Pancreas (tissue), 10 donors: ENCODE results near the gene KANTR. TPM values are rescaled to one million over a fixed set of nuclear protein-coding genes. Genes with fewer than 3 reads are reported as not detected.
A peak's percentile ranks its signal among the peaks of the same experiment; 100 is the strongest.

Experiments
- ATAC-seq, 4 donors: fragments of 200-7000 bp; cut with Tn5 transposase; one replicate each; pipeline versions ENCODE4 v1.8.0 to v1.9.1; 2020; ENCODE audit warnings: mild to moderate bottlenecking in 4 of 4, moderate library complexity in 4 of 4
- DNase-seq, 6 donors: peaks; one replicate each; pipeline ENCODE4 v3.0.0-alpha.2; 2020
- FAIRE-seq: peaks from 2 replicates; lab custom pipeline; 2012; peaks lifted over from hg19 to GRCh38; lab: Jason Lieb, UNC
- H3K27ac ChIP-seq, 4 donors: fragments of 200-600 bp; sonication (generic); 1 replicate in 3 of 4; 2 replicates in 1 of 4; pipeline versions ENCODE4 v1.5.0 to v1.8.0; 2020
- H3K27me3 ChIP-seq, 4 donors: fragments of 200-600 bp; one replicate each; pipeline ENCODE4 v1.8.0; 2021
- H3K36me3 ChIP-seq, 3 donors: fragments of 200-600 bp; sonication (generic) in 1 of 3; one replicate each; pipeline versions ENCODE4 v1.5.0 to v1.8.0; 2020 to 2021
- H3K4me1 ChIP-seq, 3 donors: fragments of 200-600 bp; one replicate each; pipeline ENCODE4 v1.8.0; 2021
- H3K4me3 ChIP-seq, 4 donors: fragments of 200-600 bp; sonication (generic) in 2 of 4; one replicate each; pipeline versions ENCODE4 v1.5.0 to v1.8.0; 2020 to 2021
- H3K9me3 ChIP-seq, 4 donors: fragments of 200-600 bp; one replicate each; pipeline ENCODE4 v1.8.0; 2021
- WGBS, 2 donors: extraction: QIAGEN DNeasy Blood & Tissue Kit; methylation state at CpG; one replicate each; pipeline ENCODE4 v1.1.7; 2013; 5-methylcytosine and 5-hydroxymethylcytosine counted together
- intact Hi-C, 3 donors: fragments of 100-400 bp; cut with DNase I; formaldehyde crosslinking; loops; one replicate each; pipeline versions ENCODE4 v1.11.1 to v1.14.2; 2022
- polyA plus RNA-seq, 2 donors: library from polyadenylated mRNA; stranded (reverse); fragments of 200-250 nt; gene quantifications; one replicate each; pipeline ENCODE4 v1.2.3, GENCODE V29; 2013
- total RNA-seq, 6 donors: library from RNA; stranded (reverse); fragmentation: NEBNext Ultra II Directional in 4 of 6; extraction: Animal tissue kit (Norgen Biotek cat#: 25700) in 4 of 6; gene quantifications; one replicate each; pipeline versions ENCODE4 v1.2.1 to v1.2.4, GENCODE V29; 2021 to 2023
- TF ChIP-seq, protein P1 (sequence below), 4 donors: fragments of 200-600 bp; sonication (generic) in 3 of 4; IDR thresholded peaks; one replicate each; pipeline versions ENCODE4 v1.5.0 to v1.8.0; 2021; ENCODE audit warnings: antibody characterized with exemption in 4 of 4
- donor health status: healthy with polysubstance abuse.
- donor health status: DM: no; HTN: no; CAD: no; lungs with moderate emphysema.
- donor health status: DM: no; HTN: no; CAD: no.
- donor health status: control.
- donor health status: control.
- donor health status: Bipolar disorder and iron deficiency.
- donor health status: DM: yes; HTN: yes; CAD: no.
- donor health status: DM: no; HTN: no; CAD: no.
- donor health status: DM: no; HTN: no; CAD: no.
- donor health status: DM: yes; HTN: yes; CAD: no.

The KANTR gene
- total and polyA plus RNA-seq, 8 donors, result 2.4 to 10.8 (median 5.2) TPM

DNA sequence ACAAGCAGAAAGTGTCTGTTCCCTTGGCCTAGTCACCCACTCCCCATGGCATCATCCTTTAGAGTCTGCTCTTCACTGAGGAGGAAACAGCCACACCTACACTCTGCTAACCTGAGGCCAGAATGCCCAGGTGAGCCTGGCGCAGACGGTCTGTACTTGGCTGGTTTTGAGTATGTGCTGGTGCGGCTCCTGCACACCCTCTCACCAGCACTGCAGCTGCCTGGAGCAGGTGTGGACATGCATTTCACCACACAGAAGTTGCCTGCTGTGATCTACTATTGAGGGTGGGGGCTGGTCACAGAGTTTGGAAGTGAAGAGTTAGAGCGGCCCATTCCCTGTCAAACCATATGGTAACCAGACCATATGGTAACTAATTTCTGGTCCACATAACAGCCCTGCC is 39.5 kb downstream of the KANTR start:
- Histone ChIP-seq H3K9me3 (no peaks in the 10 kb centered on the region), H3K36me3 (no peaks in the 10 kb centered on the region), H3K4me1 (no peaks in the 10 kb centered on the region), H3K27ac (no peak overlapping the region), H3K4me3 (no peak overlapping the region), H3K27me3 (peaks cover 0 to 5% (median 0%) of the 10 kb centered on the region in 4 donors)
- DNase-seq, result no peak
- TF ChIP-seq, protein P1, sequence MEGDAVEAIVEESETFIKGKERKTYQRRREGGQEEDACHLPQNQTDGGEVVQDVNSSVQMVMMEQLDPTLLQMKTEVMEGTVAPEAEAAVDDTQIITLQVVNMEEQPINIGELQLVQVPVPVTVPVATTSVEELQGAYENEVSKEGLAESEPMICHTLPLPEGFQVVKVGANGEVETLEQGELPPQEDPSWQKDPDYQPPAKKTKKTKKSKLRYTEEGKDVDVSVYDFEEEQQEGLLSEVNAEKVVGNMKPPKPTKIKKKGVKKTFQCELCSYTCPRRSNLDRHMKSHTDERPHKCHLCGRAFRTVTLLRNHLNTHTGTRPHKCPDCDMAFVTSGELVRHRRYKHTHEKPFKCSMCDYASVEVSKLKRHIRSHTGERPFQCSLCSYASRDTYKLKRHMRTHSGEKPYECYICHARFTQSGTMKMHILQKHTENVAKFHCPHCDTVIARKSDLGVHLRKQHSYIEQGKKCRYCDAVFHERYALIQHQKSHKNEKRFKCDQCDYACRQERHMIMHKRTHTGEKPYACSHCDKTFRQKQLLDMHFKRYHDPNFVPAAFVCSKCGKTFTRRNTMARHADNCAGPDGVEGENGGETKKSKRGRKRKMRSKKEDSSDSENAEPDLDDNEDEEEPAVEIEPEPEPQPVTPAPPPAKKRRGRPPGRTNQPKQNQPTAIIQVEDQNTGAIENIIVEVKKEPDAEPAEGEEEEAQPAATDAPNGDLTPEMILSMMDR (IDR thresholded peaks at IDR 0.05), result no peak
- 92 to 97% methylated on average over 4 of the region's 4 CpGs for WGBS, 2 donors
- intact Hi-C loops, result no loop called here
- ATAC-seq, result no peak
- no peak for FAIRE-seq

DNA sequence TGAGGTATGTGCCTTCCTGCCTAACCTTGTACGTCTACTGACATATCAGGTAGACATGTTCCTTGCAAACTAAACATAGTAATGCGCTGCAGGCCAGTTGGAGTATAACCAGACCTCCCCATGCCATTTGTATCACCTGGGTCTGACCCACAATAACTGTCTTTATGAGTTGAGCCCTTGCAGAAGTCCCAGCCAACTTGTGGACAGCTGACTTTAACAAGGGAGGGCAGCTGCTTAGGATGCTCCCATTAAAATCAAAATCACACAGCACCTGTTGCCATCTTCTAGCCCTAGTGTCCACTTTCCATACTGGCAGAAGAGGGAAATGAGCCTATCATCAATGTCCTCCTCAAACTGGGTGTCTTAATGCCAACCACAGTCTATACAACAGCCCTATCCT is 41.6 kb downstream of the KANTR start:
- Histone ChIP-seq H3K4me1 (no peaks in the 10 kb centered on the region), H3K27me3 (peaks cover 0 to 3% (median 0%) of the 10 kb centered on the region in 4 donors), H3K36me3 (no peaks in the 10 kb centered on the region), H3K27ac (no peak overlapping the region), H3K9me3 (no peaks in the 10 kb centered on the region), H3K4me3 (no peak overlapping the region)
- TF ChIP-seq, protein P1 (IDR thresholded peaks at IDR 0.05), result no peak
- FAIRE-seq (no peak), DNase-seq (no peak), ATAC-seq (no peak)
- intact Hi-C loops, result no loop called here
- 82 to 92% methylated on average over 2 of the region's 2 CpGs for WGBS, 2 donors

DNA sequence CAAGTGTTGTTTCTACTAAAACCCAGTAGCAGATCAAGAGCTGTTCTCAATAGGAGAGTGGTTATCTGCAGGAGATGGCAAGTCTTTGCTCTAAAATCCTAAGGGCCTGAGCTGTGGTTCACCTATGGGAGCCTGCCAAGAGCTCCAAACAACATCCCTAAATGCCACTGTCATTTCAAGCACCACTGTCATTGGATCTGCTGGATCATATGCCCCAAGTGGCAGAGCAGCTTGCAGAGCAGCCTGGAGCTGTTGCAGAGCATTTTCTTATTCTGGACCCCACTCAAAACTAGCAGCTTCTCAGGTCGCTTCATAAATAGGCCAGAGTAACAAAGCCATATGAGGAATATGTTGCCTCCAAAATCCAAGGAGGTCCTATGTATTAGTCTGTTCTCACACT is 59.6 kb downstream of the KANTR start:
- FAIRE-seq (no peak), DNase-seq (no peak), ATAC-seq (no peak)
- Histone ChIP-seq H3K27me3 (peaks cover 0 to 6% (median 0%) of the 10 kb centered on the region in 4 donors), H3K9me3 (no peaks in the 10 kb centered on the region), H3K4me1 (no peaks in the 10 kb centered on the region), H3K27ac (no peak overlapping the region), H3K4me3 (no peak overlapping the region), H3K36me3 (no peaks in the 10 kb centered on the region)
- WGBS, 2 donors, result 97 to 100% methylated on average over 1 of the region's 1 CpG
- TF ChIP-seq, protein P1 (IDR thresholded peaks at IDR 0.05), result no peak
- intact Hi-C loops, result no loop called here

DNA sequence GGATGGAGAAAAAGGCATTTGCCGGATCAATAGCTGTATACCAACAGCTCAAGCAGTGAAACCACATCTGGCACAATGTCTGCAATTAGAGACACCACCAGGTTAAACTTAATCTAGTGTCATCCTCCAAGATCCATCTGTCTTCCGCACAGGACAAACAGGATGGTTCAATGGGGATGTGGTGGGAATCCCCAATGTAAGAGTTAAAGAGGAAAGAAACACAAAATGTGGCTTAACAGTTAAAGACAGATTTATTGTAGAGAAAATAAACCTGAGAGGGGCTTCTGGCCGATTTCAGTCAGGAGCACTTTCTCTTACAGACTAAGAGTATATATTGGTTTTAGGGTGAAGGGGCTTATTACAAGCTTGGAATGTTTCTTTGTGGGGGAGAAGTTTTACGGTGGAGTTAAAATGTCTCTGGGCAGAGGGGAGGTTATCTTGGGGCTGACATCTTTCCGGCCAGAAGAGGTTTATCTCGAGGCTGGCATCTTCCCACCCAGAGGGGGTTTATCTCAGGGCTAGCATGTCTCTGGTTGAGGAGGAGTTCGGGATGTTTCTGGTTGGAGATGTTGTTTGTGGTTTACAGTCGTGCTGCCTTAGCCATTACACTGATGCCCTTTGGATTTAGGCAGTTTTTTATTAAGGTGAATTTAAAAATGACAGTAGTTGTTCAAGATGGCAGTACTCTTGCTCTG is 61.7 kb downstream of the KANTR start:
- DNase-seq (no peak), FAIRE-seq (no peak), ATAC-seq (no peak)
- H3K27ac ChIP-seq, result no peak overlapping the region
- no peaks in the 10 kb centered on the region for H3K4me1 ChIP-seq
- no peak overlapping the region for H3K4me3 ChIP-seq
- peaks cover 0 to 6% (median 0%) of the 10 kb centered on the region in 4 donors for H3K27me3 ChIP-seq
- H3K9me3 ChIP-seq, result no peaks in the 10 kb centered on the region
- TF ChIP-seq, protein P1 (IDR thresholded peaks at IDR 0.05), result no peak
- 79 to 93% methylated on average over 8 of the region's 8 CpGs for WGBS, 2 donors
- intact Hi-C loops, result no loop called here
- no peaks in the 10 kb centered on the region for H3K36me3 ChIP-seq

DNA sequence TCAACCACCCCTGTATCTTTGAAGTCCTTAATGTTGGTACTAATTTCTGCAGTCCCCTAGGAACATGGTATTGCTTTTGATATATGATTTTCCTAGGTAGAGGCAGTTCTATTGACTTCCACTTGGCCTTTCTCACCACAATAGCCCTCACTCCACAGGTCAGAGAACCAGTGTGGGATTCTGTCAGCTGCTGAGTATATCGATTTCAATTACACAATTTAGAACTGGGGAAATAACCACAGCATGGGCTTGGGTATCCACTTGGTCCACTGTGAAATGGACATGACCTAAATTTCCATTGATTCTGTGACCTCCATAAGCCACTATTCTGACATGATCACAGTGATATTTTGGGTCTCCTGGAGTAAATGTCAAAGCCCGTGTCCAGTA is 62.3 kb downstream of the KANTR start:
- no peaks in the 10 kb centered on the region for H3K4me1 ChIP-seq
- 67 to 78% methylated on average over 2 of the region's 2 CpGs for WGBS, 2 donors
- no peaks in the 10 kb centered on the region for H3K9me3 ChIP-seq
- no peak overlapping the region for H3K27ac ChIP-seq
- TF ChIP-seq, protein P1 (IDR thresholded peaks at IDR 0.05), result no peak
- H3K27me3 ChIP-seq, result peaks cover 0 to 6% (median 0%) of the 10 kb centered on the region in 4 donors
- DNase-seq (peak in 1 of 6 donors; percentile 2), FAIRE-seq (no peak), ATAC-seq (no peak)
- H3K36me3 ChIP-seq, result no peaks in the 10 kb centered on the region
- intact Hi-C loops, result no loop called here
- no peak overlapping the region for H3K4me3 ChIP-seq
